GM23338 (cell line): Measurements from ENCODE around the gene KIF2A.

Experiments
- CREB1 ChIP-seq: fragments of 250-450 bp; sonication (Bioruptor Pico); IDR thresholded peaks from 2 replicates; pipeline ENCODE4 v1.5.0; 2020; ENCODE audit warnings: low read depth, mild to moderate bottlenecking, moderate library complexity
- EZH2 ChIP-seq: fragments of 200-600 bp; sonication (generic); IDR thresholded peaks from one replicate; pipeline ENCODE4 v1.8.0; 2017; ENCODE audit warnings: antibody characterized with exemption, mild to moderate bottlenecking, low read depth; ENCODE audit not compliant: unreplicated experiment
- EZH2phosphoT487 ChIP-seq: fragments of 200-600 bp; sonication (generic); IDR thresholded peaks from one replicate; pipeline ENCODE4 v1.8.1; 2018; ENCODE audit warnings: antibody characterized with exemption; ENCODE audit not compliant: unreplicated experiment
- POLR2AphosphoS5 ChIP-seq: IDR thresholded peaks from 2 replicates; pipeline ENCODE4 v1.6.1; 2016; ENCODE audit warnings: antibody characterized with exemption, low read depth
- TF ChIP-seq, protein P1 (sequence below), 2 experiments: fragments of 200-600 bp in 1 of 2; sonication (generic) in 1 of 2; conservative IDR thresholded peaks; 2 replicates each; pipeline versions ENCODE4 v1.5.1 to v1.6.1; 2016 to 2017; ENCODE audit warnings: antibody characterized with exemption in 2 of 2, low read depth in 2 of 2, mild to moderate bottlenecking in 2 of 2, moderate library complexity in 1 of 2
- TF ChIP-seq, protein P2 (sequence below): IDR thresholded peaks from one replicate; pipeline ENCODE4 v1.6.1; 2018; ENCODE audit warnings: antibody characterized with exemption; ENCODE audit not compliant: unreplicated experiment

DNA sequence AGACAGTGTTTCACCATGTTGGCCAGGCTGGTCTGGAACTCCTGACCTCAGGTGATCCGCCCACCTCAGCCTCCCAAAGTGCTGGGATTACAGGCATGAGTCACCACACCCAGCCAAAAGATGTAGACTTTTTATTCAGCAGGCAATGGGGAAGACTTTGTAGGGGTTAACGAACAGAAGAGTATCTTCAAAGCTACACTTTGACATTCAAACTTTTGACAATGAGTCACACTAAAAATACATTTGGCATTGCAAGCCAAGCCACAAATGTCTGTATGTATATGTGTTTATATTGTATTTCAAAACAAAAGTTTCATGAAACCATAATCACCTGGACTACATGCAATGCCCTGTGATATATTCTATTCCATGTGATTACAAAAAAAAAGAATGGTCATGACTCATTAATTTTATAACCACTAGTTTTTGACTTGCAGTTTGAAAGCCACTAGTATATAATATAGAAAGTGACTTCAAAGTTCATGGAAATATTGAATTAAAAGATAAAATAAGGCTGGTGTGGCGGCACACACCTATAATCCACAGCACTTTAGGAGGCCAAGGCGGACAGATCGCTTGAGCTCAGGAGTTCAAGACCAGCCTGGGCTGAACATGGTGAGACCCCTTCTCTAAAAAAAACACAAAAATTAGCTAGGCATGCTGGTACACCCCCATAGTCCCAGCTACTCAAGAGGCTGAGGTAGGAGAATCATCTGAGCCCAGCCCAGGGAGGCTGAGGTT is 89.4 kb downstream of the KIF2A start:
- TF ChIP-seq, protein P1, sequence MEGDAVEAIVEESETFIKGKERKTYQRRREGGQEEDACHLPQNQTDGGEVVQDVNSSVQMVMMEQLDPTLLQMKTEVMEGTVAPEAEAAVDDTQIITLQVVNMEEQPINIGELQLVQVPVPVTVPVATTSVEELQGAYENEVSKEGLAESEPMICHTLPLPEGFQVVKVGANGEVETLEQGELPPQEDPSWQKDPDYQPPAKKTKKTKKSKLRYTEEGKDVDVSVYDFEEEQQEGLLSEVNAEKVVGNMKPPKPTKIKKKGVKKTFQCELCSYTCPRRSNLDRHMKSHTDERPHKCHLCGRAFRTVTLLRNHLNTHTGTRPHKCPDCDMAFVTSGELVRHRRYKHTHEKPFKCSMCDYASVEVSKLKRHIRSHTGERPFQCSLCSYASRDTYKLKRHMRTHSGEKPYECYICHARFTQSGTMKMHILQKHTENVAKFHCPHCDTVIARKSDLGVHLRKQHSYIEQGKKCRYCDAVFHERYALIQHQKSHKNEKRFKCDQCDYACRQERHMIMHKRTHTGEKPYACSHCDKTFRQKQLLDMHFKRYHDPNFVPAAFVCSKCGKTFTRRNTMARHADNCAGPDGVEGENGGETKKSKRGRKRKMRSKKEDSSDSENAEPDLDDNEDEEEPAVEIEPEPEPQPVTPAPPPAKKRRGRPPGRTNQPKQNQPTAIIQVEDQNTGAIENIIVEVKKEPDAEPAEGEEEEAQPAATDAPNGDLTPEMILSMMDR (conservative IDR thresholded peaks at IDR 0.05; ENCODE audit: low read depth in 2 of 2) = no peak
- TF ChIP-seq EZH2 (no peak), CREB1 (CRISPR knock-in tag) (no peak), EZH2phosphoT487 (no peak), POLR2AphosphoS5 (no peak)
- TF ChIP-seq, protein P2, sequence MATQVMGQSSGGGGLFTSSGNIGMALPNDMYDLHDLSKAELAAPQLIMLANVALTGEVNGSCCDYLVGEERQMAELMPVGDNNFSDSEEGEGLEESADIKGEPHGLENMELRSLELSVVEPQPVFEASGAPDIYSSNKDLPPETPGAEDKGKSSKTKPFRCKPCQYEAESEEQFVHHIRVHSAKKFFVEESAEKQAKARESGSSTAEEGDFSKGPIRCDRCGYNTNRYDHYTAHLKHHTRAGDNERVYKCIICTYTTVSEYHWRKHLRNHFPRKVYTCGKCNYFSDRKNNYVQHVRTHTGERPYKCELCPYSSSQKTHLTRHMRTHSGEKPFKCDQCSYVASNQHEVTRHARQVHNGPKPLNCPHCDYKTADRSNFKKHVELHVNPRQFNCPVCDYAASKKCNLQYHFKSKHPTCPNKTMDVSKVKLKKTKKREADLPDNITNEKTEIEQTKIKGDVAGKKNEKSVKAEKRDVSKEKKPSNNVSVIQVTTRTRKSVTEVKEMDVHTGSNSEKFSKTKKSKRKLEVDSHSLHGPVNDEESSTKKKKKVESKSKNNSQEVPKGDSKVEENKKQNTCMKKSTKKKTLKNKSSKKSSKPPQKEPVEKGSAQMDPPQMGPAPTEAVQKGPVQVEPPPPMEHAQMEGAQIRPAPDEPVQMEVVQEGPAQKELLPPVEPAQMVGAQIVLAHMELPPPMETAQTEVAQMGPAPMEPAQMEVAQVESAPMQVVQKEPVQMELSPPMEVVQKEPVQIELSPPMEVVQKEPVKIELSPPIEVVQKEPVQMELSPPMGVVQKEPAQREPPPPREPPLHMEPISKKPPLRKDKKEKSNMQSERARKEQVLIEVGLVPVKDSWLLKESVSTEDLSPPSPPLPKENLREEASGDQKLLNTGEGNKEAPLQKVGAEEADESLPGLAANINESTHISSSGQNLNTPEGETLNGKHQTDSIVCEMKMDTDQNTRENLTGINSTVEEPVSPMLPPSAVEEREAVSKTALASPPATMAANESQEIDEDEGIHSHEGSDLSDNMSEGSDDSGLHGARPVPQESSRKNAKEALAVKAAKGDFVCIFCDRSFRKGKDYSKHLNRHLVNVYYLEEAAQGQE = no peak
